ENCODE results near the gene RNF32.

GRCh38 chr7:156655251-156655650 lies 14.7 kb downstream of the RNF32 start:
- TF ChIP-seq POLR2AphosphoS5 (IDR thresholded peaks at IDR 0.05; ENCODE audit: low read depth, low read length) (no peak), SIN3A (IDR thresholded peaks at IDR 0.05; ENCODE audit: borderline replicate concordance, insufficient read depth, low read length) (no peak), REST (IDR thresholded peaks at IDR 0.05; ENCODE audit: insufficient read depth in 1 of 2, low read depth in 2 of 2, low read length in 2 of 2) (no peak), TAF1 (IDR thresholded peaks at IDR 0.05; ENCODE audit: borderline replicate concordance, insufficient read depth, low read length) (no peak)

All from PFSK-1 (cell line).